HEK293T (cell line): ENCODE results near the gene POLN.

Source experiments
- FOXA1 ChIP-seq: fragments of 450-650 bp; IDR thresholded peaks from 2 replicates; pipeline ENCODE4 v1.6.1; 2016; ENCODE audit warnings: mild to moderate bottlenecking
- LEF1 ChIP-seq: fragments of 450-650 bp; IDR thresholded peaks from 2 replicates; pipeline ENCODE4 v1.6.1; 2017; ENCODE audit warnings: mild to moderate bottlenecking, borderline replicate concordance
- SUZ12 ChIP-seq: fragments of 450-650 bp; IDR thresholded peaks from 2 replicates; pipeline ENCODE4 v1.6.1; 2016; ENCODE audit warnings: mild to moderate bottlenecking
- ZNF384 ChIP-seq: fragments of 450-650 bp; IDR thresholded peaks from 2 replicates; pipeline ENCODE4 v1.6.1; 2016

GRCh38 chr4:2265113-2266110 is 23.5 kb upstream of the POLN start:
- TF ChIP-seq FOXA1 (no peak), LEF1 (no peak), ZNF384 (no peak), SUZ12 (no peak)
